WERI-Rb-1 (cell line): ENCODE data around the gene SIRPB2.

Experiments used
- DNase-seq: peaks from one replicate; pipeline ENCODE4 v3.0.0-alpha.2; 2020
- H3K27ac ChIP-seq: fragments of 250-450 bp; sonication (Bioruptor Pico); 2 replicates; pipeline ENCODE4 v1.5.1; 2020; ENCODE audit warnings: mild to moderate bottlenecking, moderate library complexity
- H3K27me3 ChIP-seq: fragments of 250-450 bp; sonication (Bioruptor Pico); 2 replicates; pipeline ENCODE4 v1.5.1; 2021; ENCODE audit warnings: mild to moderate bottlenecking, low read depth, moderate library complexity; ENCODE audit not compliant: insufficient read depth, severe bottlenecking
- H3K36me3 ChIP-seq: fragments of 250-450 bp; sonication (Bioruptor Pico); 2 replicates; pipeline ENCODE4 v1.5.1; 2020; ENCODE audit warnings: mild to moderate bottlenecking, moderate library complexity
- H3K4me3 ChIP-seq: 2 replicates; pipeline ENCODE4 v1.5.1; 2011; ENCODE audit warnings: low read depth, mild to moderate bottlenecking, control low read depth, low read length
- H3K9me3 ChIP-seq: fragments of 250-450 bp; sonication (Bioruptor Pico); 2 replicates; pipeline ENCODE4 v1.5.1; 2021; ENCODE audit warnings: mild to moderate bottlenecking, moderate library complexity; ENCODE audit not compliant: severe bottlenecking
- CTCF ChIP-seq: IDR thresholded peaks from 2 replicates; pipeline ENCODE4 v1.5.1; 2011; ENCODE audit warnings: low read depth, mild to moderate bottlenecking, control low read depth, inconsistent platforms, low read length

SIRPB2 gene

DNA sequence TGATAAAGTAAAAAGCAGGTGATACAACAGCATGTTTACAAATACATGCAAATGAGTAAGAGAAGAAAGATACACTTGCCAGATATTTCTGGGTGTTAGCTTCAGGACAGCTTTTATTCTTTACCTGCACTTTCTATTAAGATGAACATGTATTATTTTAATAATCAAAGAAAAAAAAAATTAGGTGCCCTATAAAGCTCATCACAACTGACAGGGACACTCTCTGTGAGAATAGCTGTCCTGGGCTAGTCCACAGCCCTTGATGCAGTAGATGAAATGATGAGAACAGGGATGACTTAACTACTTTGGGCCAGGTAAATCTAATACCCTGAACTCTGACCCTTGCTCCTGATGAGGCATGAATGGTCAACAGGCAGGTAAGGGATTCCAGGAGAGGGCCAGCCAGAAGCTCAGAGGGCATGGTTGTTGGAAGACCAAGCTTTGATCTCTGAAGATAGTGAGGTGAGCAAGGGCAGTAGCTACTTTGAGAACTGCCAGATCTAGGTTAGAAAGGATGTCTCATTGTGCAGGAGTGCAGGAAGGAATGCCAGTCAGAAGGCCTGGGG, 40.2 kb downstream of the SIRPB2 start:
- no peak for DNase-seq
- no peak overlapping the region for H3K27ac ChIP-seq
- peaks cover 96% of the 10 kb centered on the region for H3K36me3 ChIP-seq
- H3K4me3 ChIP-seq = no peak overlapping the region
- no peak for TF ChIP-seq CTCF
- peaks cover 13% of the 10 kb centered on the region for H3K9me3 ChIP-seq
- no peaks in the 10 kb centered on the region for H3K27me3 ChIP-seq

GRCh38 chr20:1449370-1449769, 41.9 kb downstream of the SIRPB2 start:
- Histone ChIP-seq H3K27ac (no peak overlapping the region), H3K36me3 (peaks cover 96% of the 10 kb centered on the region), H3K4me3 (no peak overlapping the region), H3K27me3 (no peaks in the 10 kb centered on the region), H3K9me3 (peaks cover 13% of the 10 kb centered on the region)
- no peak for TF ChIP-seq CTCF
- no peak for DNase-seq

DNA sequence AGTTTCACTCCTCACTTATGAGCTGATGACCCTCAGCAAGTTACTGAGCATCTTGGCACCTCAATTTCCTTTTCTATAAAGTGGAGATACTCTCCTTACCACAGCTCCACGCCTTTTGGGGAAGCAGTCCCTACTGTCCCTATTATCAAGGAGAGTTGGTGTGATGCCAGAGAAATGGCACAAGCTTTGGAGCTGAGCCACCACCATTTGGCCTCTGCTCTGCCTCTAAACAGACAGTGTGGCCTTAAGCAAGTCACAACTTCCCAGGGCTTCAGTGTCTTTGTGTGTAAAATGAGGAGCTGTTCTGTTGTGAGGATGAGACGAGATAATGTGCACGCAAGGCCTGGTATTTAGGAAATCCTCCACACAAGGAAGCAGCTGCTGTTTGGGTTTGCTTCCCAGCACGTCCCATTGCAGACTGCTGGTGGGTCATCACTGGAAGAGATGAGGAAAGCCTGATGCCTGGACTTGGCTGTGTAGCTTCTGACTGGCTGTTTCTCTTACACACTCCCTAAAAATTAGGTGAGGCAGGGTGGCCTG, 43.1 kb downstream of the SIRPB2 start:
- Histone ChIP-seq H3K27me3 (no peaks in the 10 kb centered on the region), H3K36me3 (peaks cover 93% of the 10 kb centered on the region), H3K27ac (no peak overlapping the region), H3K4me3 (no peak overlapping the region), H3K9me3 (peaks cover 13% of the 10 kb centered on the region)
- DNase-seq = no peak
- no peak for TF ChIP-seq CTCF

DNA sequence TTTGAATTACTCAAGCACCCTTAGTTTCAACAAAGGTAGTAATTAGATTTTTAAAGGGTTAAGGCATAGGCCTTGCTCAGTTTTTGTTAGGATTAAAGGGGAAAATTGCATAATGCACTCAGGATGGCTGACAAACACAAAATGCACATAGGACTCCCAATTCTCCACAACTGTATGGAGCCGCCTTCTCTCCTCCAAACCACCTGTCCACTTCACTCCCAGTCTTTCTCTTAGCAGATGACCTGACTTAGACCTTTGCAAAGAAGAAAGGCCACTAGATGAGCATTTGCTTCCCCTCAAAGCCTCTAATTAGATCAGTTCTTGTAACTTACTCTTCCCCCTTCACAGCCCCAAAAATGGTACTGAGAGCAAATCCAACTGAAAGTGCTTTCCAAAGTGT, 44.7 kb downstream of the SIRPB2 start:
- peaks cover 7% of the 10 kb centered on the region for H3K9me3 ChIP-seq
- no peak for DNase-seq
- no peak for TF ChIP-seq CTCF
- no peaks in the 10 kb centered on the region for H3K27me3 ChIP-seq
- H3K4me3 ChIP-seq = no peak overlapping the region
- no peak overlapping the region for H3K27ac ChIP-seq
- peaks cover 87% of the 10 kb centered on the region for H3K36me3 ChIP-seq

- Histone ChIP-seq H3K27ac (no peak overlapping the region), H3K36me3 (peaks cover 56% of the 10 kb centered on the region), H3K9me3 (no peaks in the 10 kb centered on the region), H3K27me3 (no peaks in the 10 kb centered on the region), H3K4me3 (no peak overlapping the region)
- no peak for TF ChIP-seq CTCF
- DNase-seq = no peak
Measured at GRCh38 chr20:1443085-1443484, 48.1 kb downstream of the SIRPB2 start.

- no peaks in the 10 kb centered on the region for H3K9me3 ChIP-seq
- TF ChIP-seq CTCF = no peak
- no peaks in the 10 kb centered on the region for H3K27me3 ChIP-seq
- H3K27ac ChIP-seq = no peak overlapping the region
- no peak overlapping the region for H3K4me3 ChIP-seq
- no peak for DNase-seq
- peaks cover 48% of the 10 kb centered on the region for H3K36me3 ChIP-seq
Measured at GRCh38 chr20:1442304-1442703, 48.9 kb downstream of the SIRPB2 start.
